ENCODE data around the gene CDC42EP5. TPM values are rescaled to one million over a fixed set of nuclear protein-coding genes. Genes with fewer than 3 reads are reported as not detected.
A peak's percentile ranks its signal among the peaks of the same experiment; 100 is the strongest.

The CDC42EP5 gene
- total RNA-seq, 1 donor from 2014 or later, result 21.4 TPM

GRCh38 chr19:54456423-54457373 lies 16.4 kb downstream of the CDC42EP5 start:
- no peak for TF ChIP-seq CTCF (IDR thresholded peaks at IDR 0.05; ENCODE audit: unreplicated experiment)

GRCh38 chr19:54455786-54456422 lies 17.2 kb downstream of the CDC42EP5 start:
- H3K4me3 Mint-ChIP-seq (ENCODE audit: unreplicated experiment), result no peak overlapping the region
- peaks cover 55% of the 10 kb centered on the region for H3K36me3 Mint-ChIP-seq (ENCODE audit: low read depth, unreplicated experiment)

More at GRCh38 chr19:54456423-54457373, 16.4 kb downstream of the CDC42EP5 start:
- Mint-ChIP-seq H3K36me3 (ENCODE audit: low read depth, unreplicated experiment) (peaks cover 51% of the 10 kb centered on the region), H3K4me1 (ENCODE audit: unreplicated experiment) (peaks cover 17% of the 10 kb centered on the region), H3K27ac (ENCODE audit: unreplicated experiment) (no peak overlapping the region), H3K9me3 (ENCODE audit: unreplicated experiment) (no peaks in the 10 kb centered on the region), H3K27me3 (ENCODE audit: unreplicated experiment) (peaks cover 25% of the 10 kb centered on the region), H3K4me3 (ENCODE audit: unreplicated experiment) (no peak overlapping the region)
- no peak for DNase-seq (ENCODE audit: low spot score)

DNA sequence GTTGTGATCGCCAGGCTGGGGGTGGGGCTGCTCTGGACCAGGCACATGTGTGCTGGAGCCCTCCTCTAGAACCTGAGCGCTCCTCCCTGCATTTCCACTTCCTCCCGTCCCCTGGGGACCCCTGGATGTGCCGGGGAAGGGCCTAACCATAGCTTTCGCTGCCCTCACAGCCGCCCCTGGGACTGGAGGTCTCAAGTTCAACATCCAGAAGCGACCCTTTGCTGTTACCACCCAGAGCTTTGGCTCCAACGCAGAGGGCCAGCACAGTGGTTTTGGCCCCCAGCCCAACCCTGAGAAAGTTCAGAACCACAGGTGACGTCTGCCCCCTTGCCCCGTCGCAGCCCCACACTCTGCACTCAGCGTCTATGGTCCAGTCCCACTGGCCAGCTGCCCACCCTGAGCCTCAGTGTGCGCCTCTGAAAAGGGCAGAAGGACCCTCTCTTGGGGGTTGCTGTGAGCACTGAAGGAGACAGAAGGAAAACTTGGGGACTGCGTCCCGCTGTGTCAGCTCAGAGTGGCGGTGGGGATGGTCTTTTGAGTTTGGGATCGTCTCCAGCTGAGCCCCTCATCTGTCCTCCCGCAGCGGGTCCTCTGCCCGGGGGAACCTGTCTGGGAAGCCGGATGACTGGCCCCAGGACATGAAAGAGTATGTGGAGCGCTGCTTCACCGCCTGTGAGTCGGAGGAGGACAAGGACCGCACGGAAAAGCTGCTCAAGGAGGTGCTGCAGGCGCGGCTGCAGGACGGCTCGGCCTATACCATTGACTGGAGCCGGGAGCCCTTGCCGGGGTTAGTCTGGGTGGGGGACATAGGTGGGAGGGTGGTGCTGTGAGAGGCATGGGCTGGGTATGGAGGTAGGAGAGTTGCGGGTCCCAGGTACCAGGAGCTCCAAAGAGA lies 18.1 kb downstream of the CDC42EP5 start:
- Mint-ChIP-seq H3K36me3 (ENCODE audit: low read depth, unreplicated experiment) (peaks cover 62% of the 10 kb centered on the region), H3K4me3 (ENCODE audit: unreplicated experiment) (no peak overlapping the region), H3K4me1 (ENCODE audit: unreplicated experiment) (peaks cover 19% of the 10 kb centered on the region), H3K9me3 (ENCODE audit: unreplicated experiment) (no peaks in the 10 kb centered on the region), H3K27ac (ENCODE audit: unreplicated experiment) (no peak overlapping the region), H3K27me3 (ENCODE audit: unreplicated experiment) (peaks cover 35% of the 10 kb centered on the region)
- TF ChIP-seq CTCF (IDR thresholded peaks at IDR 0.05; ENCODE audit: unreplicated experiment), result no peak
- no peak for DNase-seq (ENCODE audit: low spot score)

More at GRCh38 chr19:54455786-54456422, 17.2 kb downstream of the CDC42EP5 start:
- Mint-ChIP-seq H3K27me3 (ENCODE audit: unreplicated experiment) (peaks cover 27% of the 10 kb centered on the region), H3K27ac (ENCODE audit: unreplicated experiment) (no peak overlapping the region), H3K4me1 (ENCODE audit: unreplicated experiment) (peaks cover 12% of the 10 kb centered on the region), H3K9me3 (ENCODE audit: unreplicated experiment) (no peaks in the 10 kb centered on the region)
- TF ChIP-seq CTCF (IDR thresholded peaks at IDR 0.05; ENCODE audit: unreplicated experiment), result no peak
- DNase-seq (ENCODE audit: low spot score), result no peak

DNA sequence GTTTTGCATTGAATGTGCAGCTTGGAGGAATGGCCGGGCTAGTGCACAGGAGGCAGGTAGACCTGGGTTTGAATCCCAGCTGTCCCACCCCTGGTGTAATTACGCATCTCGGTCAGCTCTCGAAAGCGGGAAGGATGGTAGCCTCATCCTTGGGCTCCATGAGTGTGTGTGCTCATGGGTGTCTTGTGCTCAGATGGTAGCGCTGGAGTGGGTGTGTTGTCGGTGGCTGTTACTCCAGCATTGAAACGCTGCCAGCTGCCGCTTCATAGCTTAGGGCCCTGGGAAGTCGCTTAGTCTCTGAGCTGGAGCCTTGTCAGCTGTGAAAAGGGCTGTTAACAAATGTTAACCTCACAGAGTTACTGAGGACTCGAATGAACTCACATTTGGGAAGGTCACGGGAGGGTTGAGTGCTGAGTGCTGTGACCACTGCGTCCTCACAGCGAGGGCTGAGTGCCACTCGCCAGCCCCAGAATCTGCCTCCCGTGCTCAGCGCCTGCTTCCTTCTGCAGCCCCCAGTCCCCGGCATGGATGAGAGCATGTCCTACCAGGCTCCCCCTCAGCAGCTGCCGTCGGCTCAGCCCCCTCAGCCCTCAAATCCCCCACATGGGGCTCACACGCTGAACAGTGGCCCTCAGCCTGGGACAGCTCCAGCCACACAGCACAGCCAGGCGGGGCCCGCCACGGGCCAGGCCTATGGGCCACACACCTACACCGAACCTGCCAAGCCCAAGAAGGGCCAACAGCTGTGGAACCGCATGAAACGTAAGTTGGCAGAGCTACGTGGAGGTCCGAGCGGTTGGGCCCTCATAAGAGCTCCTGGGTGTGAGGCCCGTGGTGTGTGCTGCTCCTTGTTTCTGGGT lies 18.9 kb downstream of the CDC42EP5 start:
- Mint-ChIP-seq H3K4me1 (ENCODE audit: unreplicated experiment) (peaks cover 20% of the 10 kb centered on the region), H3K36me3 (ENCODE audit: low read depth, unreplicated experiment) (peaks cover 66% of the 10 kb centered on the region), H3K4me3 (ENCODE audit: unreplicated experiment) (peak overlapping the region; percentile 7), H3K27me3 (ENCODE audit: unreplicated experiment) (peaks cover 38% of the 10 kb centered on the region), H3K27ac (ENCODE audit: unreplicated experiment) (no peak overlapping the region), H3K9me3 (ENCODE audit: unreplicated experiment) (no peaks in the 10 kb centered on the region)
- no peak for TF ChIP-seq CTCF (IDR thresholded peaks at IDR 0.05; ENCODE audit: unreplicated experiment)
- no peak for DNase-seq (ENCODE audit: low spot score)
